Posterior cingulate gyrus (tissue), 11 donors: ENCODE measurements around the gene MRPS15.

ENCODE experiments used
- DNase-seq, 10 donors: peaks; one replicate each; pipeline versions ENCODE4 v3.0.0 to v3.0.0-alpha.2; 2020 to 2021; ENCODE audit warnings: mixed read lengths in 3 of 10
- intact Hi-C: fragments of 100-400 bp; cut with DNase I; formaldehyde crosslinking; loops from one replicate; pipeline ENCODE4 v1.15.1; 2023

MRPS15 gene

GRCh38 chr1:36465731-36466369, 1.7 kb upstream of the MRPS15 start:
- intact Hi-C loops = loop anchor here (2.0 kb wide), 1 partner anchor 15 kb away; the partner anchor contains the start of gene OSCP1
- DNase-seq = no peak

GRCh38 chr1:36464605-36465393, 615 bp upstream of the MRPS15 start:
- no peak for DNase-seq
- intact Hi-C loops = loop anchor here (2.0 kb wide), 1 partner anchor 14 kb away; the partner anchor contains the start of gene OSCP1

GRCh38 chr1:36463463-36463802, 751 bp downstream of the MRPS15 start:
- intact Hi-C loops = no loop called here
- no peak for DNase-seq

- intact Hi-C loops = no loop called here
Observed at GRCh38 chr1:36458910-36459309, 5.3 kb downstream of the MRPS15 start.

GRCh38 chr1:36457691-36458090, 6.5 kb downstream of the MRPS15 start:
- no peak for DNase-seq
- intact Hi-C loops = no loop called here

More at GRCh38 chr1:36458910-36459309, 5.3 kb downstream of the MRPS15 start:
- peak in 2 of 10 donors; percentile 20 to 25 for DNase-seq

- intact Hi-C loops = no loop called here
- DNase-seq = peak in 1 of 10 donors; percentile 6
Observed at GRCh38 chr1:36456391-36456928, 7.7 kb downstream of the MRPS15 start.

- intact Hi-C loops = no loop called here
- peak in 1 of 10 donors; percentile 8 for DNase-seq
Observed at GRCh38 chr1:36455386-36455785, 8.8 kb downstream of the MRPS15 start.

- intact Hi-C loops = no loop called here
- DNase-seq = peak in 2 of 10 donors; percentile 12 to 17
Observed at GRCh38 chr1:36453600-36454388, 10.4 kb downstream of the MRPS15 start.

GRCh38 chr1:36453051-36453450, 11.1 kb downstream of the MRPS15 start:
- DNase-seq = peak in 1 of 10 donors; percentile 5
- intact Hi-C loops = no loop called here

GRCh38 chr1:36450919-36451305, 13.3 kb downstream of the MRPS15 start:
- DNase-seq = no peak
- intact Hi-C loops = loop anchor here (2.0 kb wide), 1 partner anchor 14 kb away; the partner anchor contains the start of gene MRPS15

- DNase-seq = peak; percentile 88 to 99 (median 93)
- intact Hi-C loops = loop anchor here (2.0 kb wide), 1 partner anchor 14 kb away; the partner anchor contains the start of gene MRPS15
Observed at GRCh38 chr1:36450270-36450918, 13.8 kb downstream of the MRPS15 start, which contains the start of gene OSCP1. TSS of gene OSCP1 (minus strand) at chr1:36450451. CDS start at chr1:36450369, 82 bp downstream.

- DNase-seq = no peak
- intact Hi-C loops = no loop called here
Observed at GRCh38 chr1:36448530-36449056, 15.6 kb downstream of the MRPS15 start.

GRCh38 chr1:36447450-36447849, 16.7 kb downstream of the MRPS15 start:
- no peak for DNase-seq
- intact Hi-C loops = no loop called here

- peak in 1 of 10 donors; percentile 5 for DNase-seq
- intact Hi-C loops = no loop called here
Observed at GRCh38 chr1:36446746-36447145, 17.4 kb downstream of the MRPS15 start.

- intact Hi-C loops = no loop called here
- peak in 2 of 10 donors; percentile 57 to 67 for DNase-seq
Observed at GRCh38 chr1:36446271-36446670, 17.9 kb downstream of the MRPS15 start.

GRCh38 chr1:36443297-36443696, 20.9 kb downstream of the MRPS15 start:
- peak in 1 of 10 donors; percentile 7 for DNase-seq
- intact Hi-C loops = no loop called here

GRCh38 chr1:36442337-36442736, 21.8 kb downstream of the MRPS15 start:
- DNase-seq = no peak
- intact Hi-C loops = no loop called here

GRCh38 chr1:36440646-36441045, 23.5 kb downstream of the MRPS15 start:
- no peak for DNase-seq
- intact Hi-C loops = no loop called here

- DNase-seq = no peak
- intact Hi-C loops = no loop called here
Observed at GRCh38 chr1:36440044-36440443, 24.1 kb downstream of the MRPS15 start.

GRCh38 chr1:36438715-36439114, 25.5 kb downstream of the MRPS15 start:
- intact Hi-C loops = no loop called here
- no peak for DNase-seq
